Fibroblast of villous mesenchyme (primary cell): ENCODE measurements around the gene MACROD2. TPM values are rescaled to one million over a fixed set of nuclear protein-coding genes. Genes with fewer than 3 reads are reported as not detected.

Source experiments
- DNase-seq: peaks from one replicate; pipeline ENCODE4 v3.0.0-alpha.2; 2010; ENCODE audit warnings: low read depth
- H3K4me3 ChIP-seq: 2 replicates; pipeline ENCODE4 v1.5.1; 2011; ENCODE audit warnings: low read depth, mild to moderate bottlenecking, low read length
- total RNA-seq: library from RNA; depleted of rRNA; stranded (reverse); fragments of >200 nt; gene quantifications from 2 replicates; pipeline ENCODE4 v1.2.3, GENCODE V29; 2012
- TF ChIP-seq, protein P1 (sequence below): IDR thresholded peaks from 2 replicates; pipeline ENCODE4 v1.5.1; 2012; ENCODE audit warnings: low read depth, mild to moderate bottlenecking, low read length; ENCODE audit not compliant: insufficient read depth

Gene MACROD2
- total RNA-seq, 1 donor = 1.7 TPM

GRCh38 chr20:15832512-15832911 is 1837.2 kb downstream of the MACROD2 start:
- no peak for DNase-seq
- no peak overlapping the region for H3K4me3 ChIP-seq
- TF ChIP-seq, protein P1, sequence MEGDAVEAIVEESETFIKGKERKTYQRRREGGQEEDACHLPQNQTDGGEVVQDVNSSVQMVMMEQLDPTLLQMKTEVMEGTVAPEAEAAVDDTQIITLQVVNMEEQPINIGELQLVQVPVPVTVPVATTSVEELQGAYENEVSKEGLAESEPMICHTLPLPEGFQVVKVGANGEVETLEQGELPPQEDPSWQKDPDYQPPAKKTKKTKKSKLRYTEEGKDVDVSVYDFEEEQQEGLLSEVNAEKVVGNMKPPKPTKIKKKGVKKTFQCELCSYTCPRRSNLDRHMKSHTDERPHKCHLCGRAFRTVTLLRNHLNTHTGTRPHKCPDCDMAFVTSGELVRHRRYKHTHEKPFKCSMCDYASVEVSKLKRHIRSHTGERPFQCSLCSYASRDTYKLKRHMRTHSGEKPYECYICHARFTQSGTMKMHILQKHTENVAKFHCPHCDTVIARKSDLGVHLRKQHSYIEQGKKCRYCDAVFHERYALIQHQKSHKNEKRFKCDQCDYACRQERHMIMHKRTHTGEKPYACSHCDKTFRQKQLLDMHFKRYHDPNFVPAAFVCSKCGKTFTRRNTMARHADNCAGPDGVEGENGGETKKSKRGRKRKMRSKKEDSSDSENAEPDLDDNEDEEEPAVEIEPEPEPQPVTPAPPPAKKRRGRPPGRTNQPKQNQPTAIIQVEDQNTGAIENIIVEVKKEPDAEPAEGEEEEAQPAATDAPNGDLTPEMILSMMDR = no peak

- DNase-seq = no peak
- no peak overlapping the region for H3K4me3 ChIP-seq
These were observed 1839.5 kb downstream of the MACROD2 start for GRCh38 chr20:15834857-15835256.

GRCh38 chr20:15835811-15836210 is 1840.5 kb downstream of the MACROD2 start:
- no peak overlapping the region for H3K4me3 ChIP-seq
- DNase-seq = no peak
- TF ChIP-seq, protein P1 = no peak

More at GRCh38 chr20:15834857-15835256, 1839.5 kb downstream of the MACROD2 start:
- TF ChIP-seq, protein P1 = no peak

GRCh38 chr20:15836634-15837033 is 1841.3 kb downstream of the MACROD2 start:
- no peak for DNase-seq
- no peak overlapping the region for H3K4me3 ChIP-seq
- TF ChIP-seq, protein P1 = no peak

DNA sequence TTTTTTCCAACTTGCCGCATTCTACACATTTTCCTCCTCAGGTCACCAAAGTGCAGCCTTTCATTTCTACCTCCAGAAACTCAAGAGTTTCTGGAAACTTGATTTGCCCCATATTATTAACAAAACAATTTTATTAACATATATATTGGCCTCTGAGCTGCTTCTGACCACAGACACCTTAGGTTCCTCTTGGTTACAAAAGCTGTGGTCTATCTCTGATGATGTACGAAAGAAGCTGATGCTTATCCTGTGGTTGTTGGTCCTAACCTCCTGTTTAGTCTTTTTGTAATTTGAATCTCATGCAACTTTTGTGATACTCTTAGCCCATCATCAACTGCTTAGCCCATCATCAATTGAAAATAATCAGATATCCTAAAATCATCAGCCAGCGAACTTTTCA is 1842.2 kb downstream of the MACROD2 start:
- no peak overlapping the region for H3K4me3 ChIP-seq
- no peak for DNase-seq
- TF ChIP-seq, protein P1 = no peak

DNA sequence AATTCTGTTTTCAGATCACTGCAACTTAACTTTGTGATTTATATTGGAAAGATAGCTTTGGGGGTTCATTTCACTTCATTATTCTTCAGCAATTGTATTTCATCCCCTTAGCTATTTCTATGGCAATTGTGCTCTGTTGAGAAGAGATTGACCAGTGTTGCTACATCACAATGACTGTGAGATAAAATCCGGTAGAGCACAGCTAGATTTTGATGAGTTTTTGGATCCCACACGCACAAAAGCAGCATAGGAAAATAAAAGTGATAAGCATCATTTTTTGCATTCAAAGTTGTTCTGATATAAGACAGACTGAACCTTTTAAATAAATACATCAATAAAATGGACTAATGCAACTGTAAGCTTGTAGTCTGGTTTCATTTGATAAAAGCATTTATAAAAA is 1843.2 kb downstream of the MACROD2 start:
- no peak for DNase-seq
- TF ChIP-seq, protein P1 = no peak
- H3K4me3 ChIP-seq = no peak overlapping the region

- DNase-seq = no peak
- no peak overlapping the region for H3K4me3 ChIP-seq
- TF ChIP-seq, protein P1 = no peak
These were observed 1845.5 kb downstream of the MACROD2 start for GRCh38 chr20:15840636-15841301.
